ENCODE results near the gene CSPG4. TPM values are rescaled to one million over a fixed set of nuclear protein-coding genes. Genes with fewer than 3 reads are reported as not detected.
"Not testable (repeated sequence)": the region's sequence is repeated elsewhere in the genome, so short reads cannot be mapped to it uniquely, and the experiment has no call there.

CSPG4 gene
- total RNA-seq, 2 experiments from 2014 or later = not detected

DNA sequence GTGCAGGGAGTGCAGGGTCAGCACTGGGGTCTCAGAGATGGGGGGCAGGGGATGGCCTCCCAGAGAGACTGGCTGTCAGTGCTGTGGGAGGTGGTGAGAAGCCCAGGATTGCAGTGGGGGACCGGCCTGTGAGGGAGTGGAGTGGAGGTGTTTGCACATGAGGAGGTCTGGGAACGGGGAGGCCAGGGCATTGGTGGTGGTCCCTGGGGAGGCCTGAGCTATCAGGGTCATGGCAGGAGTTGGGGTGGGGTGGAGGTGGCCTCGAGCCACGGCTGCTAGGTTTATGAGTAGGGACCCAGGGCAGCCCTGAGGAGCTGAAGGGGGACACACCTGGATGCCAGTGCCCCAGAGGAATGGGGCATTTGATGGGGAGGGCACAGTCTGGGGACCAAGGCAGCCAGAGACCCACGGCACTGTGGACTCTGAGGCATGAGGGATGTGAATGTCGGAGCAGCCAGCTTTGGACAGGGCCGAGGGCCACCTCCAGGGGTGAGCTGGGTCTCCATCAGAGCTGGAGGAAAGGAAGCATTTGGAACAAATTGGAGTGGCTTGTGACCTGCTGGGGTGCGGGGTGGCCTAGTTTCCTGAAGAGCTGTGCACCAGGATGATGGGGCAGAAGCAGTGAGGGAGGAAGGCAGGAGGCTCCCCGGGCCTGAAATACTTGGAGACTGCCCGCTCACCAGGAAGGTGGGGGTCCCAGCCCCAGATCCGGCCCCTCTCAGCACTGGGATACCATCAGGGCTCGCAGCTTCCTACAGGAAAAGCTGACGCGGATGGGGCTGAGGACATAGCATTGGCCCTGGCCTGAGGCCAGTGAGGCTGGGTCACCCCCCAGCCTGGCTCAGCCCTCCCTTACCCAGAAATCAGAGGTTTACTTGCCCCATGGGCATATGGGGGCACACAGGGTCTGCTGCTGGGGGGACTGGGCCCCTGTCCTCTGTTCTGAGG is 9.5 kb upstream of the CSPG4 start:
- DNase-seq = no peak
- Mint-ChIP-seq H3K9me3 (no peaks in the 10 kb centered on the region), H3K27ac (no peak overlapping the region), H3K4me1 (peaks cover 5% of the 10 kb centered on the region), H3K27me3 (peaks cover 15% of the 10 kb centered on the region), H3K4me3 (no peak overlapping the region), H3K36me3 (no peaks in the 10 kb centered on the region)

GRCh38 chr15:75721480-75721922 is 8.9 kb upstream of the CSPG4 start:
- Mint-ChIP-seq H3K4me1 (peaks cover 5% of the 10 kb centered on the region), H3K27ac (no peak overlapping the region), H3K9me3 (no peaks in the 10 kb centered on the region), H3K4me3 (no peak overlapping the region), H3K36me3 (no peaks in the 10 kb centered on the region), H3K27me3 (peaks cover 12% of the 10 kb centered on the region)
- DNase-seq = no peak

DNA sequence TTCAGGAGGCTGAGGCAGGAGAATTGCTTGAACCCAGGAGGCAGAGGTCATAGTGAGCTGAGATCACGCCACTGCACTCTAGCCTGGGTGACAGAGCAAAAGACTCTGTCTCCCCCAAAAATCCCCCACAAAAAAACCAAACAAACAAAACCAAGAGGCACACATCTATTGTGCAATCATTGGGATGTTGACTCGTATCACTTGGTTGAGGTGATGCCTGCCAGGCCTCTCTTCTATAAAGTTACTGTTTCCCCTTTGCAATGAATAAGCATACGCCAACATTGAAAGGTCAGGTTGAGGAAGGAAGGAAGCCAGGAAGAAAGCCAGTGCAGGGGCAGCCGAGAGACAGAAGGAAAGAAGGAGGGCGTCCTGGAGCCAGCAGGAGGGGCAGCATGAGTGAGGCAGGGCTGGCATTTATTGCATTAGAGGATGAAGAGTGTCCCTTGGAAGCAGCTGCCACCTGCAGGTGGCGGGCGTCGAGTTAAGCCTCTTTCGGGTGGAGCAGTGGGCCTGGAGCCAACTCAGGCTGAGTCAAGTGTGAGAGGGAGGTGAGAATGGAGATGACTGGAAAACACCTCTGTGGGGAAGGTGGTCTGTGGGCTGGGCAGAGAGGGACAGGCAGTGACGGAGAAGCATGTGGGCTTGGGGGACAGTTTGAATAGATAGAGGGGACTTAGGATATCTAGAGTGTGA is 8.3 kb upstream of the CSPG4 start:
- no peak overlapping the region for H3K27ac Mint-ChIP-seq
- H3K9me3 Mint-ChIP-seq = no peaks in the 10 kb centered on the region
- peaks cover 12% of the 10 kb centered on the region for H3K27me3 Mint-ChIP-seq
- no peak overlapping the region for H3K4me3 Mint-ChIP-seq
- H3K4me1 Mint-ChIP-seq = peaks cover 5% of the 10 kb centered on the region
- DNase-seq = peak; percentile 67
- no peaks in the 10 kb centered on the region for H3K36me3 Mint-ChIP-seq

- peaks cover 5% of the 10 kb centered on the region for H3K4me1 Mint-ChIP-seq
- H3K27ac Mint-ChIP-seq = no peak overlapping the region
- H3K27me3 Mint-ChIP-seq = peaks cover 12% of the 10 kb centered on the region
- H3K9me3 Mint-ChIP-seq = no peaks in the 10 kb centered on the region
- no peak overlapping the region for H3K4me3 Mint-ChIP-seq
- H3K36me3 Mint-ChIP-seq = no peaks in the 10 kb centered on the region
- no peak for DNase-seq
Measured at GRCh38 chr15:75720297-75720696, 7.6 kb upstream of the CSPG4 start.

- peaks cover 5% of the 10 kb centered on the region for H3K4me1 Mint-ChIP-seq
- H3K27me3 Mint-ChIP-seq = peaks cover 23% of the 10 kb centered on the region
- DNase-seq = no peak
- H3K36me3 Mint-ChIP-seq = no peaks in the 10 kb centered on the region
- no peak overlapping the region for H3K4me3 Mint-ChIP-seq
- H3K9me3 Mint-ChIP-seq = no peaks in the 10 kb centered on the region
- H3K27ac Mint-ChIP-seq = no peak overlapping the region
Measured at GRCh38 chr15:75718328-75718727, 5.7 kb upstream of the CSPG4 start.

DNA sequence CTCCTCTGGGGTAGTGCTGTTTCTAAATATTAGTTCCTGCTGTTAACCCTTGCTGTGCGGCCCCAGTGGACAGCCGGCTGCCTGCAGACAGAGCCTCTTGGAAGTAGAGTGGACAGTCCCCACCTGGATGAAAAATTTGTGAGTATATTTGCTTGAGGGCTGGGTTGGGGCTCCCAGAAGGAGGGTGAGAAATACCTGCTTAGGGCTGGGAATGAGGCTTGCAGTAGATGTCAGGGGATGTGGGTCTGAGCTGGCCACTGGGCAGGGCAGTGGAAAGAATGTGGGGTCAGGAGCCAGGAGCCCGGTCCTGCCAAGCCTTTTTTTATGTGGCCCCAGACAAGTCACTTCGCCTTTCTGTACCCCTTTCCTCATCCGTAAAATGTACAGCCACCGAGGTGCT is 4.4 kb upstream of the CSPG4 start:
- not testable (repeated sequence) for H3K9me3 Mint-ChIP-seq, H3K4me1 Mint-ChIP-seq, DNase-seq, H3K4me3 Mint-ChIP-seq, H3K36me3 Mint-ChIP-seq, H3K27ac Mint-ChIP-seq
- H3K27me3 Mint-ChIP-seq = peaks cover 24% of the 10 kb centered on the region

- peaks cover 23% of the 10 kb centered on the region for H3K27me3 Mint-ChIP-seq
- H3K27ac Mint-ChIP-seq, H3K36me3 Mint-ChIP-seq, DNase-seq, H3K9me3 Mint-ChIP-seq, H3K4me1 Mint-ChIP-seq, H3K4me3 Mint-ChIP-seq: not testable (repeated sequence)
Measured at GRCh38 chr15:75716249-75716950, 3.8 kb upstream of the CSPG4 start.

- DNase-seq, H3K27ac Mint-ChIP-seq, H3K36me3 Mint-ChIP-seq, H3K4me3 Mint-ChIP-seq, H3K4me1 Mint-ChIP-seq, H3K9me3 Mint-ChIP-seq: not testable (repeated sequence)
- peaks cover 19% of the 10 kb centered on the region for H3K27me3 Mint-ChIP-seq
Measured at GRCh38 chr15:75715312-75715832, 2.7 kb upstream of the CSPG4 start.

DNA sequence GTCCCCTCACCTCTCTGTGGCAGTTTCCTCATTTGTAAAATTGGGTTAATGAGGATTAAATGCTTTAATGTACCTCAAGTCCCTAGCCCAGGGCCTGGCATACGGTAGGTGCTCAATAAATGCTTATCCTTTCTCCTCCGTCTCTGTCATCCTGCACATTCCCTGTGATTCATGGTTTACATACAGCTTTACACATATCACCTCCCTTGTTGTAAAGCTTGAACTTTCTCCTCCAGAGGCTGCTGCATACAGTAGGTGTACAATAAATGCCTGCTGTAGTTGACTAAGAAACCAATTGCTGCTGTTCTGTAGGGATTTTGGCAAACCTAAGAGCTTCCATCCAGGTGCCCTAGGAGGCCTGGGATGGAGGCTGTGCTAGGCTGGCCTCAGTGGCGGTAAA is 1.5 kb upstream of the CSPG4 start:
- H3K4me3 Mint-ChIP-seq = no peak overlapping the region
- H3K36me3 Mint-ChIP-seq = no peaks in the 10 kb centered on the region
- no peaks in the 10 kb centered on the region for H3K9me3 Mint-ChIP-seq
- DNase-seq = no peak
- H3K27ac Mint-ChIP-seq = no peak overlapping the region
- H3K27me3 Mint-ChIP-seq = peaks cover 19% of the 10 kb centered on the region
- no peaks in the 10 kb centered on the region for H3K4me1 Mint-ChIP-seq

- no peaks in the 10 kb centered on the region for H3K9me3 Mint-ChIP-seq
- no peaks in the 10 kb centered on the region for H3K4me1 Mint-ChIP-seq
- no peak overlapping the region for H3K4me3 Mint-ChIP-seq
- H3K27me3 Mint-ChIP-seq = peaks cover 19% of the 10 kb centered on the region
- no peak for DNase-seq
- H3K27ac Mint-ChIP-seq = no peak overlapping the region
- no peaks in the 10 kb centered on the region for H3K36me3 Mint-ChIP-seq
Measured at GRCh38 chr15:75713338-75713895, 769 bp upstream of the CSPG4 start.

DNA sequence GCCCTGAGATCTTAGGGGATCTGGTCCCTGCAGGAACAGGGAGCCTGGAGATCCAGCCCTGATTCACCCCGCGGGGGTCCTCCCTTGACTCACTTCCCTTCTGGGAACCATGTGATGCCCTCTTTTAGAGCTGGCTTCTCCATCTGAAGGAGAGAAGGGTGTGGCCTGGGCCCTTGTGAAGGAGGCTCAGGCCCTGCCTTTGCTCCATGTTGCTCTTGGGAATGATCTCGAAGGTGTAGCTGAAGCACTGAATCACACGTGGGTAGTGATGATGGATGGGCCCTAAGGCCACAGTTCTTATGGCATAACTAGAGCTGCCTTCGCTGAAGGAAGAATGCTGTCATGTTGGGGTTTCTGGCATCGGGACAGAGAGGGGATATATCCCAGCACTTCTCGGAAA is 1.2 kb downstream of the CSPG4 start:
- H3K36me3 Mint-ChIP-seq, H3K9me3 Mint-ChIP-seq, DNase-seq, H3K4me3 Mint-ChIP-seq, H3K27ac Mint-ChIP-seq, H3K4me1 Mint-ChIP-seq: not testable (repeated sequence)
- peaks cover 19% of the 10 kb centered on the region for H3K27me3 Mint-ChIP-seq

- peaks cover 19% of the 10 kb centered on the region for H3K27me3 Mint-ChIP-seq
- DNase-seq, H3K27ac Mint-ChIP-seq, H3K4me1 Mint-ChIP-seq, H3K4me3 Mint-ChIP-seq, H3K36me3 Mint-ChIP-seq, H3K9me3 Mint-ChIP-seq: not testable (repeated sequence)
Measured at GRCh38 chr15:75710874-75711273, 1.8 kb downstream of the CSPG4 start.

- not testable (repeated sequence) for H3K27ac Mint-ChIP-seq, DNase-seq, H3K36me3 Mint-ChIP-seq, H3K9me3 Mint-ChIP-seq, H3K4me3 Mint-ChIP-seq, H3K4me1 Mint-ChIP-seq
- peaks cover 19% of the 10 kb centered on the region for H3K27me3 Mint-ChIP-seq
Measured at GRCh38 chr15:75709458-75709857, 3.2 kb downstream of the CSPG4 start.

DNA sequence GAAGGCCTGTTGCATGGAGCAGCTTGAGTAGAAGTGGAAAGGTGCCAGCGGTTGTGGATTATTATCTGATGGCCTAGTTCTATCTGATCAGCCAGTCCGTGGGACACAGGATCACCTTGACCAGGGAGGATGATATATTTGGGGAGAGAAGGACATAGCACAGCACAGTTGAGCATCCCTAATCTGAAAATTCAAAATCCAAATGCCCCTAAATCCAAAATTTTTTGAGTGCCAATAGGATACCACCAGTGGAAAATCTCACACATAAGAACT is 6.0 kb downstream of the CSPG4 start:
- Mint-ChIP-seq H3K4me3 (no peak overlapping the region), H3K27ac (no peak overlapping the region), H3K9me3 (no peaks in the 10 kb centered on the region), H3K4me1 (no peaks in the 10 kb centered on the region), H3K27me3 (peaks cover 1% of the 10 kb centered on the region), H3K36me3 (no peaks in the 10 kb centered on the region)
- DNase-seq = no peak
